OCI-LY7 (cell line): ENCODE data around the gene MAS1.

Experiments
- CTCF ChIP-seq: fragments of 200-600 bp; sonication (generic); conservative IDR thresholded peaks from 2 replicates; pipeline ENCODE4 v1.5.1; 2014; ENCODE audit warnings: mild to moderate bottlenecking, antibody characterized with exemption, low read length, moderate library complexity, mixed read lengths
- EZH2phosphoT487 ChIP-seq: fragments of 200-600 bp; sonication (generic); IDR thresholded peaks from 2 replicates; pipeline ENCODE4 v1.6.1; 2018; ENCODE audit warnings: low read depth, borderline replicate concordance, mild to moderate bottlenecking, mixed run types, antibody characterized with exemption, low read length, moderate library complexity, mixed read lengths

- TF ChIP-seq CTCF = no peak
- no peak for TF ChIP-seq EZH2phosphoT487
Observed at GRCh38 chr6:159854959-159855358, 35.8 kb upstream of the MAS1 start.
